Esophagus squamous epithelium (tissue), 5 donors: ENCODE results near the gene AATK. TPM values are rescaled to one million over a fixed set of nuclear protein-coding genes. Genes with fewer than 3 reads are reported as not detected.

Source experiments
- DNase-seq: peaks from one replicate; lab custom pipeline; 2025; lab: John Stamatoyannopoulos, UW
- H3K27ac ChIP-seq, 4 donors: fragments of 200-600 bp; sonication (generic); one replicate each; pipeline ENCODE4 v1.5.1; 2016 to 2019; ENCODE audit warnings: mild to moderate bottlenecking in 1 of 4
- H3K27me3 ChIP-seq, 4 donors: fragments of 200-600 bp; sonication (generic); 1 replicate in 3 of 4; 2 replicates in 1 of 4; pipeline versions ENCODE4 v1.5.1 to v1.6.0; 2017 to 2021; ENCODE audit warnings: antibody characterized with exemption in 1 of 4
- H3K36me3 ChIP-seq, 3 donors: fragments of 200-600 bp; sonication (generic); one replicate each; pipeline ENCODE4 v1.5.1; 2016 to 2019
- H3K4me1 ChIP-seq, 3 donors: fragments of 200-600 bp; sonication (generic); one replicate each; pipeline ENCODE4 v1.5.1; 2017 to 2019
- H3K4me3 ChIP-seq, 4 donors: fragments of 200-600 bp; sonication (generic); 1 replicate in 3 of 4; 2 replicates in 1 of 4; pipeline ENCODE4 v1.5.1; 2016 to 2019; ENCODE audit warnings: mild to moderate bottlenecking in 2 of 4, moderate library complexity in 1 of 4
- H3K9me3 ChIP-seq, 3 donors: fragments of 200-600 bp; sonication (generic); one replicate each; pipeline ENCODE4 v1.5.1; 2016 to 2019
- CTCF ChIP-seq, 6 experiments: fragments of 450-650 bp in 4 of 6; fragments of 200-600 bp in 2 of 6; sonication (generic) in 2 of 6; IDR thresholded peaks; one replicate each; pipeline ENCODE4 v1.5.1; 2016 to 2019; ENCODE audit warnings: antibody characterized with exemption in 6 of 6, mild to moderate bottlenecking in 4 of 6, moderate library complexity in 4 of 6
- POLR2A ChIP-seq, 4 donors: fragments of 450-650 bp; IDR thresholded peaks; one replicate each; pipeline ENCODE4 v1.6.1; 2017; ENCODE audit warnings: antibody characterized with exemption in 4 of 4, mild to moderate bottlenecking in 4 of 4, moderate library complexity in 3 of 4
- WGBS, 2 donors: methylation state at CpG; one replicate each; pipeline ENCODE4 v1.1.5; 2018; 5-methylcytosine and 5-hydroxymethylcytosine counted together
- intact Hi-C: fragments of 100-400 bp; cut with DNase I; formaldehyde crosslinking; loops from one replicate; pipeline ENCODE4 v1.15.0; 2022
- total RNA-seq, 4 donors: library from RNA; depleted of rRNA; stranded (reverse); fragments of >200 nt; gene quantifications; one replicate each; pipeline ENCODE4 v1.1.0, GENCODE V29; 2016
- donor health status: DM: yes; HTN: yes; CAD: no.

The AATK gene
- total RNA-seq, 4 donors from 2014 or later: 0.57 to 1.5 (median 0.70) TPM; not detected in 1

DNA sequence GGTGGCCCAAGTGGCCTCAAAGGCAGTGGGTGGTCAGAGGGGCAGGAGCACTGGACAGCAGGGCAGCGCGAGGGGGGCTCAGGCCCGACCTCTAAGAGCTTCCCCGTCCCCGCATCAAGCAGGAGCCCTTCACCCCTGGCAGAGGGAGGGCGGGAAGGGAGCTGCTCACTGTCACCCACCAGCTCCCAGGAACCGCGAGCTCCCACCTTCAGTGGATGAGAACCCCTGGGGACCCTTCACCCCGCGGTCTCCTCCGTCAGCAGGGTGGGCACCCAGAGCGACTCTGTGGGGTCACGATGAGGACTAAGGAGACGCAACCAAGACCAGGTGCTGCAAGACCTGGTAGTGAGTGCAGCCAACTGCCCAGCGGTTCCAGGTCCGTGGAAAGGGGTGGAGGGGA is 43.1 kb upstream of the AATK start:
- no peak overlapping the region for H3K4me3 ChIP-seq
- no peaks in the 10 kb centered on the region for H3K4me1 ChIP-seq
- TF ChIP-seq CTCF (IDR thresholded peaks at IDR 0.05) (no peak), POLR2A (IDR thresholded peaks at IDR 0.05) (no peak)
- H3K27ac ChIP-seq: no peak overlapping the region
- H3K9me3 ChIP-seq: no peaks in the 10 kb centered on the region
- no peak for DNase-seq
- intact Hi-C loops: no loop called here
- no peaks in the 10 kb centered on the region for H3K27me3 ChIP-seq
- H3K36me3 ChIP-seq: peaks cover 0 to 22% (median 0%) of the 10 kb centered on the region in 3 donors
- 94 to 98% methylated on average over 8 to 9 of the region's 16 CpGs for whole genome bisulfite sequencing, 2 donors

- Histone ChIP-seq H3K27me3 (no peaks in the 10 kb centered on the region), H3K4me3 (no peak overlapping the region), H3K36me3 (peaks cover 0 to 27% (median 0%) of the 10 kb centered on the region in 3 donors), H3K9me3 (no peaks in the 10 kb centered on the region), H3K27ac (no peak overlapping the region), H3K4me1 (no peaks in the 10 kb centered on the region)
- TF ChIP-seq CTCF (IDR thresholded peaks at IDR 0.05) (no peak), POLR2A (IDR thresholded peaks at IDR 0.05) (no peak)
- 98 to 100% methylated on average over 5 to 9 of the region's 10 CpGs for WGBS, 2 donors
- intact Hi-C loops: no loop called here
- DNase-seq: no peak
These were observed 42.6 kb upstream of the AATK start for GRCh38 chr17:81208651-81209050.

- no peak for TF ChIP-seq POLR2A (IDR thresholded peaks at IDR 0.05)
- no peak for TF ChIP-seq CTCF (IDR thresholded peaks at IDR 0.05)
- Histone ChIP-seq H3K4me3 (no peak overlapping the region), H3K27ac (no peak overlapping the region), H3K36me3 (peaks cover 0 to 34% (median 0%) of the 10 kb centered on the region in 3 donors), H3K4me1 (no peaks in the 10 kb centered on the region), H3K9me3 (no peaks in the 10 kb centered on the region), H3K27me3 (no peaks in the 10 kb centered on the region)
- no peak for DNase-seq
- WGBS, 2 donors: 58 to 93% methylated on average over 3 to 7 of the region's 21 CpGs
- intact Hi-C loops: no loop called here
These were observed 41.9 kb upstream of the AATK start for GRCh38 chr17:81207610-81208581.

GRCh38 chr17:81206657-81207056 is 40.6 kb upstream of the AATK start:
- Histone ChIP-seq H3K27ac (no peak overlapping the region), H3K4me1 (no peaks in the 10 kb centered on the region), H3K4me3 (no peak overlapping the region), H3K9me3 (no peaks in the 10 kb centered on the region), H3K36me3 (peaks cover 0 to 35% (median 0%) of the 10 kb centered on the region in 3 donors), H3K27me3 (no peaks in the 10 kb centered on the region)
- no peak for DNase-seq
- intact Hi-C loops: no loop called here
- 89 to 94% methylated on average over 3 of the region's 12 CpGs for WGBS, 2 donors
- TF ChIP-seq CTCF (IDR thresholded peaks at IDR 0.05) (no peak), POLR2A (IDR thresholded peaks at IDR 0.05) (no peak)

DNA sequence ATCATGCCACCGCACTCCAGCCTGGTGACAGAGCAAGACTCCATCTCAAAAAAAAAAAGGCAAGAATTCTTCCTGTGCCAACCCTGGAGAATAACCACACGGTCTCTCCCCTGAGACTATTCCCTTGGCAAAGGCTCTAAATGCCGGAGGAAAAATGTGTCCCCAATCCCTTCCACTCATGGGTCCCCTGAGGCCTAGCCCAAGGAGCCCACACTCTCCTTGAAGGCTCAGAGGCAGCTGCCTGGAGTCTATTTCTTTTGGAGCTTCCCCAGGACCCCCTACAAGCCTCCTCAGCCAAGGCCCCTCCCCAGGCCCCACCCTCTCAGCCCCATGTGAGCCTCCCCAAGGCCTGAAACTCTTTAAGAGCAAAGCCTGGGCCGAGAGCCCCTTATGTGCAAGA is 40.1 kb upstream of the AATK start:
- Histone ChIP-seq H3K36me3 (peaks cover 0 to 35% (median 0%) of the 10 kb centered on the region in 3 donors), H3K27me3 (no peaks in the 10 kb centered on the region), H3K9me3 (no peaks in the 10 kb centered on the region), H3K4me3 (no peak overlapping the region), H3K4me1 (peaks cover 0 to 2% (median 0%) of the 10 kb centered on the region in 3 donors), H3K27ac (no peak overlapping the region)
- intact Hi-C loops: no loop called here
- no peak for TF ChIP-seq POLR2A (IDR thresholded peaks at IDR 0.05)
- TF ChIP-seq CTCF (IDR thresholded peaks at IDR 0.05): no peak
- DNase-seq: no peak
- 68 to 79% methylated on average over 3 to 4 of the region's 4 CpGs for WGBS, 2 donors
